Activated naive CD8-positive, alpha-beta T cell treated with anti-CD3 and anti-CD28 coated beads for 36 hours (primary cell): ENCODE data around the gene ZSCAN5A. TPM values are rescaled to one million over a fixed set of nuclear protein-coding genes. Genes with fewer than 3 reads are reported as not detected.
"Not testable (repeated sequence)": the region's sequence is repeated elsewhere in the genome, so short reads cannot be mapped to it uniquely, and the experiment has no call there.

Source experiments
- DNase-seq: peaks from one replicate; pipeline ENCODE4 v3.0.0; 2021
- H3K27ac Mint-ChIP-seq: one replicate; pipeline ENCODE4 v1.8.0; 2022; ENCODE audit warnings: mild to moderate bottlenecking, moderate library complexity, mixed read lengths
- H3K27me3 Mint-ChIP-seq: one replicate; pipeline ENCODE4 v1.8.0; 2022; ENCODE audit warnings: mild to moderate bottlenecking, mixed read lengths
- H3K36me3 Mint-ChIP-seq: one replicate; pipeline ENCODE4 v1.8.0; 2021; ENCODE audit warnings: mild to moderate bottlenecking, mixed read lengths
- H3K4me1 Mint-ChIP-seq: one replicate; pipeline ENCODE4 v1.8.0; 2021; ENCODE audit warnings: mixed read lengths
- H3K4me3 Mint-ChIP-seq: one replicate; pipeline ENCODE4 v1.8.0; 2022; ENCODE audit warnings: mild to moderate bottlenecking, moderate library complexity, mixed read lengths
- H3K9me3 Mint-ChIP-seq: one replicate; pipeline ENCODE4 v1.8.0; 2022; ENCODE audit warnings: mixed read lengths
- total RNA-seq, 2 experiments: library from RNA; stranded (reverse); gene quantifications; one replicate each; pipeline ENCODE4 v1.2.3, GENCODE V29; 2021

Gene ZSCAN5A
- total RNA-seq, 2 experiments from 2014 or later = 10.6 to 15.8 TPM

GRCh38 chr19:56175861-56176307 is 138.8 kb downstream of the ZSCAN5A start, which contains the start of gene GALP:
Gene GALP (plus strand): TSS chr19:56176008. CDS start chr19:56177109, 1,101 bp downstream.
- H3K27ac Mint-ChIP-seq, H3K36me3 Mint-ChIP-seq, H3K27me3 Mint-ChIP-seq, H3K4me1 Mint-ChIP-seq, DNase-seq, H3K4me3 Mint-ChIP-seq, H3K9me3 Mint-ChIP-seq: not testable (repeated sequence)

- Mint-ChIP-seq H3K4me3 (no peak overlapping the region), H3K36me3 (no peaks in the 10 kb centered on the region), H3K4me1 (peaks cover 2% of the 10 kb centered on the region), H3K27me3 (peaks cover 6% of the 10 kb centered on the region), H3K27ac (no peak overlapping the region), H3K9me3 (no peaks in the 10 kb centered on the region)
- no peak for DNase-seq
These were observed 140.1 kb downstream of the ZSCAN5A start for GRCh38 chr19:56174550-56174949.

DNA sequence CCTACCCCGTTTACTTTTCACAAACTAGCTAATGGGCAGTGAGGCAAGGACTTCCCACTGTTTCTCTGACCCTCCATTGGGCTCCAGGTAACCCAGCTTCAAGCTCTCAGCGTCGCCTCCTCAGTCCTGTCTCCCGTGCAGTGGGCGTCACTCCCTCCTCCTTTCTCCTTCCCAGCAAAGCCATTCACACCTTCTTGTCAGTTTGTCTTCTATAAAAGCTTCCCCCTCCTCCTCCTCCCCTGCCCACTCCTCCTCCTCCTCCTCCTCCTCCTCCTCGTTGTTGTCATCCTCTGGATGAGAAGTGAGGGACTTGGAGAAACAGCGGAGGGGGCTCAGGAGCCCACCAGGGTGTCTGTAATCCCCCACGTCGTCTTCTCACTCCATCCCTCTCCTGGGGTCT is 140.6 kb downstream of the ZSCAN5A start:
- Mint-ChIP-seq H3K36me3 (no peaks in the 10 kb centered on the region), H3K27me3 (peaks cover 6% of the 10 kb centered on the region), H3K4me3 (no peak overlapping the region), H3K4me1 (peaks cover 2% of the 10 kb centered on the region), H3K9me3 (no peaks in the 10 kb centered on the region), H3K27ac (no peak overlapping the region)
- no peak for DNase-seq

Other genes starting within 250 kb of the ZSCAN5A start
- gene ZNF787, start 193.5 kb downstream of the ZSCAN5A start, total RNA-seq = 10 to 100 TPM; 34.2 to 35.6 TPM
- gene ZNF444, start 173.6 kb downstream of the ZSCAN5A start, total RNA-seq = 10 to 100 TPM; 28.6 to 33.7 TPM
- not detected for gene GALP, start 138.8 kb downstream of the ZSCAN5A start, total RNA-seq
- not detected for gene ZSCAN5B, start 117.1 kb downstream of the ZSCAN5A start, total RNA-seq
- not detected for gene ZSCAN5C, start 112.6 kb downstream of the ZSCAN5A start, total RNA-seq
- gene EDDM13, start 42.1 kb downstream of the ZSCAN5A start, total RNA-seq = 1 to 10 TPM; 1.5 to 2.5 TPM
- 1 to 10 TPM; 2.3 to 3.2 TPM for gene ZNF582, start 78.7 kb upstream of the ZSCAN5A start, total RNA-seq
- 1 to 10 TPM; 4.7 to 5.2 TPM for gene ZNF583, start 89.5 kb upstream of the ZSCAN5A start, total RNA-seq
- gene ZNF667, start 162.5 kb upstream of the ZSCAN5A start, total RNA-seq = 1 to 10 TPM; 7.3 to 7.7 TPM
- 1 to 10 TPM; 1.2 to 1.5 TPM for gene ZNF471, start 193.0 kb upstream of the ZSCAN5A start, total RNA-seq
- 1 to 10 TPM; 4.3 to 5.7 TPM for gene ZFP28, start 224.1 kb upstream of the ZSCAN5A start, total RNA-seq